Liver (tissue), 9 donors: ENCODE results near the gene CCBE1. TPM values are rescaled to one million over a fixed set of nuclear protein-coding genes. Genes with fewer than 3 reads are reported as not detected.

Experiments used
- DNase-seq: peaks from one replicate; pipeline ENCODE4 v3.0.0-alpha.2; 2017; ENCODE audit warnings: low spot score
- H3K27ac ChIP-seq, 2 donors: one replicate each; pipeline ENCODE4 v1.7.0; 2013; ENCODE audit warnings: inconsistent platforms in 2 of 2, low read length in 2 of 2, control low read depth in 1 of 2, low read depth in 1 of 2, mild to moderate bottlenecking in 1 of 2
- H3K27me3 ChIP-seq, 4 donors: one replicate each; pipeline versions ENCODE4 v1.6.1 to v1.7.0; 2013; ENCODE audit warnings: low read length in 3 of 4, inconsistent platforms in 1 of 4, mild to moderate bottlenecking in 1 of 4, moderate library complexity in 1 of 4; ENCODE audit not compliant: control insufficient read depth in 4 of 4, insufficient read depth in 4 of 4
- H3K36me3 ChIP-seq, 4 donors: one replicate each; pipeline versions ENCODE4 v1.6.1 to v1.7.0; 2013; ENCODE audit warnings: low read length in 3 of 4, mild to moderate bottlenecking in 3 of 4, low read depth in 1 of 4, moderate library complexity in 1 of 4; ENCODE audit not compliant: control insufficient read depth in 4 of 4, insufficient read depth in 3 of 4
- H3K4me1 ChIP-seq, 4 donors: one replicate each; pipeline versions ENCODE4 v1.6.1 to v1.7.0; 2013; ENCODE audit warnings: low read length in 3 of 4, mild to moderate bottlenecking in 3 of 4, moderate library complexity in 1 of 4; ENCODE audit not compliant: control insufficient read depth in 4 of 4, insufficient read depth in 4 of 4
- H3K4me3 ChIP-seq, 3 donors: one replicate each; pipeline versions ENCODE4 v1.6.1 to v1.7.0; 2013; ENCODE audit warnings: low read length in 3 of 3, control low read depth in 1 of 3, low read depth in 1 of 3, mild to moderate bottlenecking in 1 of 3
- H3K9ac ChIP-seq, 2 donors: one replicate each; pipeline ENCODE4 v1.7.0; 2013; ENCODE audit warnings: low read length in 2 of 2, mild to moderate bottlenecking in 2 of 2, moderate library complexity in 2 of 2, control low read depth in 1 of 2, low read depth in 1 of 2
- H3K9me3 ChIP-seq, 4 donors: one replicate each; pipeline versions ENCODE4 v1.6.1 to v1.7.0; 2013; ENCODE audit warnings: low read length in 3 of 4; ENCODE audit not compliant: control insufficient read depth in 4 of 4
- ATF3 ChIP-seq: IDR thresholded peaks from 2 replicates; pipeline ENCODE4 v1.6.1; 2016; ENCODE audit warnings: antibody characterized with exemption
- CTCF ChIP-seq: fragments of 150-350 bp; IDR thresholded peaks from 2 replicates; pipeline ENCODE4 v1.5.1; 2017; ENCODE audit warnings: improper control_type of control experiment, low read depth, low read length; ENCODE audit not compliant: missing input control
- EGR1 ChIP-seq, 2 donors: IDR thresholded peaks; 2 replicates each; pipeline ENCODE4 v1.6.1; 2016 to 2018; ENCODE audit warnings: antibody characterized with exemption in 2 of 2, low read depth in 2 of 2
- FOXA1 ChIP-seq: IDR thresholded peaks from 2 replicates; pipeline ENCODE4 v1.6.1; 2016; ENCODE audit warnings: antibody characterized with exemption
- FOXA2 ChIP-seq: IDR thresholded peaks from 2 replicates; pipeline ENCODE4 v1.6.1; 2016; ENCODE audit warnings: antibody characterized with exemption
- GABPA ChIP-seq, 2 donors: IDR thresholded peaks in 1 of 2; conservative IDR thresholded peaks in 1 of 2; 2 replicates each; pipeline ENCODE4 v1.6.1; 2016; ENCODE audit warnings: antibody characterized with exemption in 2 of 2, mild to moderate bottlenecking in 1 of 2, moderate library complexity in 1 of 2
- HNF4A ChIP-seq, 2 donors: conservative IDR thresholded peaks; 2 replicates each; pipeline ENCODE4 v1.6.1; 2016; ENCODE audit warnings: antibody characterized with exemption in 2 of 2, mild to moderate bottlenecking in 2 of 2
- JUND ChIP-seq, 2 donors: IDR thresholded peaks; 2 replicates each; pipeline ENCODE4 v1.6.1; 2016; ENCODE audit warnings: antibody characterized with exemption in 2 of 2
- NR2F2 ChIP-seq: IDR thresholded peaks from 2 replicates; pipeline ENCODE4 v1.6.1; 2016; ENCODE audit warnings: antibody characterized with exemption
- RAD21 ChIP-seq, 2 donors: IDR thresholded peaks; 2 replicates each; pipeline ENCODE4 v1.6.1; 2016; ENCODE audit warnings: antibody characterized with exemption in 2 of 2, mild to moderate bottlenecking in 2 of 2
- REST ChIP-seq: IDR thresholded peaks from 2 replicates; pipeline ENCODE4 v1.6.1; 2016; ENCODE audit warnings: antibody characterized with exemption, mild to moderate bottlenecking
- SP1 ChIP-seq: IDR thresholded peaks from 2 replicates; pipeline ENCODE4 v1.6.1; 2018; ENCODE audit warnings: antibody characterized with exemption, mild to moderate bottlenecking
- TAF1 ChIP-seq: conservative IDR thresholded peaks from 2 replicates; pipeline ENCODE4 v1.6.1; 2016; ENCODE audit warnings: antibody characterized with exemption, mild to moderate bottlenecking
- YY1 ChIP-seq: IDR thresholded peaks from 2 replicates; pipeline ENCODE4 v1.6.1; 2016; ENCODE audit warnings: antibody characterized with exemption, mild to moderate bottlenecking
- WGBS: extraction: QIAGEN DNeasy Blood & Tissue Kit; methylation state at CpG from one replicate; pipeline ENCODE4 v1.1.7; 2013; 5-methylcytosine and 5-hydroxymethylcytosine counted together
- polyA plus RNA-seq, 2 donors: library from polyadenylated mRNA; stranded (reverse) in 1 of 2; unstranded in 1 of 2; fragments of 200-250 nt in 1 of 2; fragments of >200 nt in 1 of 2; fragmentation: Nextera tagmentation in 1 of 2; extraction: Ambion mirVana in 1 of 2; gene quantifications; one replicate each; pipeline versions ENCODE4 v1.2.1 to v1.2.3, GENCODE V29; 2013 to 2015
- total RNA-seq, 2 donors: library from RNA; depleted of rRNA; stranded (reverse); fragments of >200 nt; gene quantifications; one replicate each; pipeline ENCODE4 v1.2.3, GENCODE V29; 2014
- donor health status: healthy.
- donor health status: healthy.
- donor health status: healthy.
- donor health status: healthy.
- donor health status: healthy.

CCBE1 gene
- total and polyA plus RNA-seq, 4 donors = 1.8 to 2.6 (median 2.2) TPM

GRCh38 chr18:59728816-59729215 is 31.6 kb upstream of the CCBE1 start (continued):
- no peak for TF ChIP-seq NR2F2
- no peak for TF ChIP-seq CTCF
- no peak for TF ChIP-seq JUND (IDR thresholded peaks at IDR 0.05)
- TF ChIP-seq ATF3 = no peak
- TF ChIP-seq GABPA (IDR thresholded peaks at IDR 0.05 in 1 of 2, conservative IDR thresholded peaks at IDR 0.05 in 1 of 2) = no peak
- no peak for TF ChIP-seq YY1
- no peak for TF ChIP-seq SP1

- H3K9ac ChIP-seq = no peak overlapping the region
- H3K9me3 ChIP-seq = peaks cover 0 to 3% (median 0%) of the 10 kb centered on the region in 4 donors
- no peak for DNase-seq
- H3K27me3 ChIP-seq = peaks cover 0 to 6% (median 0%) of the 10 kb centered on the region in 4 donors
- no peak overlapping the region for H3K27ac ChIP-seq
- no peak for TF ChIP-seq TAF1
- no peak for TF ChIP-seq NR2F2
- no peak for TF ChIP-seq FOXA2
- no peak for TF ChIP-seq REST
- H3K4me3 ChIP-seq = no peak overlapping the region
- no peaks in the 10 kb centered on the region for H3K36me3 ChIP-seq
- no peaks in the 10 kb centered on the region for H3K4me1 ChIP-seq
These were observed 27.9 kb upstream of the CCBE1 start for GRCh38 chr18:59725142-59725541.

- no peak overlapping the region for H3K9ac ChIP-seq
- no peak overlapping the region for H3K27ac ChIP-seq
- WGBS = 73% methylated on average over 2 of the region's 2 CpGs
- DNase-seq = no peak
- H3K9me3 ChIP-seq = peaks cover 0 to 3% (median 0%) of the 10 kb centered on the region in 4 donors
- H3K4me1 ChIP-seq = no peaks in the 10 kb centered on the region
- H3K27me3 ChIP-seq = peaks cover 0 to 6% (median 0%) of the 10 kb centered on the region in 4 donors
- H3K4me3 ChIP-seq = no peak overlapping the region
- no peaks in the 10 kb centered on the region for H3K36me3 ChIP-seq
- TF ChIP-seq FOXA1 = no peak
- TF ChIP-seq RAD21 (IDR thresholded peaks at IDR 0.05) = no peak
- no peak for TF ChIP-seq GABPA (IDR thresholded peaks at IDR 0.05 in 1 of 2, conservative IDR thresholded peaks at IDR 0.05 in 1 of 2)
- no peak for TF ChIP-seq YY1
- TF ChIP-seq HNF4A (conservative IDR thresholded peaks at IDR 0.05) = no peak
- TF ChIP-seq NR2F2 = no peak
- TF ChIP-seq EGR1 (IDR thresholded peaks at IDR 0.05; ENCODE audit: low read depth in 2 of 2) = no peak
- TF ChIP-seq ATF3 = no peak
These were observed 26.9 kb upstream of the CCBE1 start for GRCh38 chr18:59724103-59724502.
